ENCODE data around the gene COPS7B. TPM values are rescaled to one million over a fixed set of nuclear protein-coding genes. Genes with fewer than 3 reads are reported as not detected.

Gene COPS7B
- total RNA-seq, 1 donor from 2014 or later: 62.1 TPM

DNA sequence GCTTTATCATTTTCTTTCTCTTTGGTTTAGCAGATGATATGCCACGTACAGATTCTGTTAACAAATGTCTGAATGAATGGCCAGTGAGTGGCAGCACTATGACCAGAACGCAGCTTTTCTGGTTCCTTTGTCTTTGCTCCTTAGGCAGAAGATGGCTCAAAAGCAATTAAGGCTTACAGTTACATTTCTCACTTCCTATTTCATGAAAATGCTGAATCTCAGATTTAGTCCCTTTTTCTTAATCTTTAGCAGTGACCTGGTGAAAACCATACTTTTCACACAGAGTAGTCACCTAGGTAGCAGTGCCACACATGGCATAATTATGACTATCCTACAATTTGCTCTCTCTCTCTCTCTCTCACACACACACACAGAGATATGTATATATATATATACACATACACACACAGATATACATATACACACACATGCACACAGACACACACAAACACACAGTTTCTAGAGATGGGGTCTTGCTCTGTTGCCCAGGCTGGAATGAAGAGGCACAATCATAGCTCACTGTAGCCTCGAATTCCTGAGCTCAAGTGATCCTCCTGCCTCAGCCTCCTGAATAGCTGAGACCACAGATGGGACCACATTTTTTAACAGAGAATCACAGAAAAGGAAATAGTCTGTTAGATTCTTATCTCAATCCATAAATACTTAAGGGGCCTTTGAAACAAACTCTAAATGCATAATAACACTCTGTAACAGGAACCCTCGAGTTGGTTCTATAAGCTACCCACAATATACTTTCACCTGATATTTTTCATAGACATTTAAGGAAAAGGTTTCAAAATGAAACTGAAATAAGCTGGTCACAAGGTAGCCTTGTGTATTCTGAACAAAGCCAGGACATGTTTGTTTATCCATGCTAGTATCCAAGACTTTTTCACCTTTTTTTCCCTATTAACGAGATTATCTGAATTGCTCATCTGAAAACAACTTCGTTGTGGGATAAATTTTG, 16.8 kb upstream of the COPS7B start:
- peaks cover 24% of the 10 kb centered on the region for H3K4me1 Mint-ChIP-seq (ENCODE audit: low read depth)
- intact Hi-C loops (cut with micrococcal nuclease): no loop called here
- no peak overlapping the region for H3K4me3 Mint-ChIP-seq (ENCODE audit: low read depth)
- no peak for DNase-seq (ENCODE audit: low spot score)
- H3K36me3 Mint-ChIP-seq (ENCODE audit: low read depth): no peaks in the 10 kb centered on the region
- no peaks in the 10 kb centered on the region for H3K27me3 Mint-ChIP-seq (ENCODE audit: low read depth)
- H3K27ac Mint-ChIP-seq: no peak overlapping the region
- H3K9me3 Mint-ChIP-seq: no peaks in the 10 kb centered on the region

DNA sequence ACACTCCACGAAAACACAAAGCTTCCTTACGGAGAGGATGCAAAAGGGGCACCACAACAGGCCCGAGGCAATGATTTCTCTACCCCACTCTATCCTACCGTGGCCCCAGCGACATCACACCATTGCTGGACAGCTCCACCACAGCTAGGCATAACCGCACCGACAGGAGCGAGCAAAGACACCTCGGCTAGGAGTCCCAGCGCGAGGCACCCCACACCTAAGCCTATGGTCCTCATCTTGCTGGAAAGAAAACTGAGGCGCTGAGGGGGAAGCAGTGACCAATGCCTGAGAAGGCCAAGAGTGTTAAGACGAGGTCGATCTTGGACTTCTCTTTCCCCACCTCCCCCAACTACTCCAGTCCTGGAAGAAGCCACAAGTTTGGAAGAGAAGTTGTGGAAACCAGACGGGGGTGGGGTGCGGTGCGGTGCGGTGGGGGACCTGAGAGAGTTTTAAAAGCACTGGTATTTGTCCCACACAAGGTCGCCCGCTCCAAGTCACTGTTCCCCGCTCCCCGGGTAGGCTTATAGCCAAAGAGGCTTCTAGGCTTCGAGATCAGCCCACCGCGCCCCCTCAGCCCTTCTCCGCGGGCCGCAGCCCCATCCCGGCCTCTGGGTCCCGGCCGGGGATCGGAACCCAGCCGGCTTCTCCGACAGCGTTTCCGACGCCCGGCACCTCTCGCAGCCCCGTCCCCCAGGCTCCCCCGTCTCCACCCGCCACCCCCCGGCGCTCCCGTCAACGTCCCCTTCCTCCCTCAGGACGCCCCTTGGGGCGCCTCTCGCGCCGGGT, 5.9 kb upstream of the COPS7B start:
- intact Hi-C loops (cut with micrococcal nuclease): loop anchor here (2.0 to 5.0 kb wide), 3 partner anchors 106 to 318 kb away; partner anchors contain the start of gene NCL
- DNase-seq (ENCODE audit: low spot score): no peak
- Mint-ChIP-seq H3K4me1 (ENCODE audit: low read depth) (peaks cover 39% of the 10 kb centered on the region), H3K27ac (peak overlapping the region; percentile 28), H3K36me3 (ENCODE audit: low read depth) (peaks cover 10% of the 10 kb centered on the region), H3K9me3 (no peaks in the 10 kb centered on the region), H3K27me3 (ENCODE audit: low read depth) (no peaks in the 10 kb centered on the region), H3K4me3 (ENCODE audit: low read depth) (peak overlapping the region; percentile 97)

DNA sequence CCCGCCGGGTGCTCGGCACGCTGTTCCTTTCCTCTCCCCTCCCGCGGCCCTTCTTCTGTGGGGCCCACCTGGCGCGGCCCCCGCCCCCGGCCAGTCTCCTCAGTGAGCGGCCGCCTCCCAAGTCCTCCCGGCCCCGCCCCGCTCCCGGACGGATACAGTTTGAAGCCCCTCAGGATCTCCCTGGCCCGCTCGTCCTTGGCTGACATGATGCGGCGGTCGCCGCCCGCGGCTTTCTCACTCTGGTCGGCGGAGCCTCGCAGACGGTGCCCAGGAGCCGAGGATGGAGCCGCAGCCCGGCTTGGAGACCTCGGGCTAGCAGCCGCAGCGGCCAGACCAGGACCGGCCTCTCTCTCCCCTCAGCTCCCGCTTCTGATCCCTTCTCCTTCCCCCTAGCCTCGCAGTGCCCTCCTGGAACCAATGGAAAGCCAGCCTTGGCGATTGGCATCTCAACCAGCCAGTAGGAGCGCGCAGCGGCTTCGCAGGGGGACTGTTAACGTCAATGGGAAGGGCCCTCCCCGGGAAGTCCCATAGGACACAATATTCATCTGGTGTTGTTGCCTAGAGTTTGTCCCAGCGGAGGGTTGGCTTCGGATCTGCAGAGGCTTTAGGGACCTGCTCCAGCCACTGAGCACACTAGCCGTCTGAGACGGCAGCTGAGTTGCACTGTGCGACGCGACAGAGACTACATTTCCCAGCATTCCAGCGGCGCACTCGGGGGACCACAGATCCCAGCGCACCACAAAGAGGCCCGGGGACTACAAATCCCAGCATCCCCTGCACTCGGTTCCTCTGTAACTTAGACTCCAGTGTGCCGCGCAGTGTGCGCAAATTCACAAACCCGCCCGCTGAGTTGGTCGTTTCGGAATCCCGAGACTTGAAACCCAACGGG, 5.1 kb upstream of the COPS7B start, which contains the start of gene PDE6D:
PDE6D (minus strand) TSS at position 374 of the 889 bp plus-strand sequence; CDS start at position 206, 168 bp downstream.
- DNase-seq (ENCODE audit: low spot score): peak; percentile 97
- Mint-ChIP-seq H3K27ac (peak within 1 kb of the TSS; percentile 93), H3K4me3 (ENCODE audit: low read depth) (peak within 1 kb of the TSS; percentile 97), H3K9me3 (no peaks in the 10 kb centered on the region), H3K27me3 (ENCODE audit: low read depth) (no peaks in the 10 kb centered on the region), H3K36me3 (ENCODE audit: low read depth) (peaks cover 10% of the 10 kb centered on the region), H3K4me1 (ENCODE audit: low read depth) (peaks cover 45% of the 10 kb centered on the region)
- intact Hi-C loops (cut with micrococcal nuclease): loop anchor here (1.0 to 5.0 kb wide), 7 partner anchors 73 to 319 kb away; partner anchors contain the start of genes NCL and PTMA

DNA sequence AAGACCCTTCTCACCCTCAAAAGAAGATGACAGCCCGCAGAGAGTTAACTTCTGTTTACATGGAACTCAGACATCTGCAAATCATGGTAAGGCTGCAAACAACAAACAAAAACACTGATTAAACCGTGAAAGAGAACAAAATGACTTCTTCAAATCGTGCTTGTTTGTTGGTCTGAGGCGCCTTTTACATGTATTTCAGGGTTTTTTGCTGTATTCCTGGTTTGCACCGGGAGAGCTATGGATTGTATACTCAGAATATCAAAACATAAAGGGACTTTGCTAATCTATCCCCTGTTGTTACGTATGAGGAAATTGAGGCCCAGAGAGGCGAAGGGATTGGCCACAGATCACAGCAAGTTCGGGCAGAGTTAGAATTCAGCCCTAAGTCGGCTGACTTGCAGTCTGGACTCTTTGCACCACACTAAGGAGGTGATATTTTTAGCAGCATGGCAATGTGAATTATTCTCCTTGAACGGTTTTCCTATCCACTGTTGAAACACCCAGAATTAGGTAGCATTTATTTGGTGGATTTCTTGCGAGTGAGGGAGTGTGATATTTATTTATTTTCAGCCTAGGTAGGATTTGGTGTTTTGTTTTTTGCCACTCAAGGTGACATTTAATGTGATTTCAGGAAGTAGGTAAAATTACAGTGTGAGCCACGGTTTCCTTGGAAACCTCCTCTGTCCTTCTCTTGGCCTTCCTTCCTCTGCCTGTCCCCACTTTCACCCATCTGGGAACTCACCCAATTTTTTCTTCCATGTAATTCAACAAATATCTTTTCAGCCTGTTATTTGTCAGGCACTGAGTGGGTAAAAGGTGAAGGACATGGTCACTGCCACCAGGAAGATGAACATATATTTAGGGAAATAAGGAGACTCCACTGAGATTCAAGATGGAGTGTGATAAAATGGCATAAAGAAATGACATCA, 4.2 kb upstream of the COPS7B start:
- H3K27me3 Mint-ChIP-seq (ENCODE audit: low read depth): no peaks in the 10 kb centered on the region
- peaks cover 10% of the 10 kb centered on the region for H3K36me3 Mint-ChIP-seq (ENCODE audit: low read depth)
- H3K27ac Mint-ChIP-seq: peak overlapping the region; percentile 93
- H3K9me3 Mint-ChIP-seq: no peaks in the 10 kb centered on the region
- H3K4me3 Mint-ChIP-seq (ENCODE audit: low read depth): peak overlapping the region; percentile 97
- H3K4me1 Mint-ChIP-seq (ENCODE audit: low read depth): peaks cover 47% of the 10 kb centered on the region
- DNase-seq (ENCODE audit: low spot score): peak; percentile 25
- intact Hi-C loops (cut with micrococcal nuclease): loop anchor here (1.0 to 5.0 kb wide), 7 partner anchors 74 to 320 kb away; partner anchors contain the start of genes NCL and PTMA

DNA sequence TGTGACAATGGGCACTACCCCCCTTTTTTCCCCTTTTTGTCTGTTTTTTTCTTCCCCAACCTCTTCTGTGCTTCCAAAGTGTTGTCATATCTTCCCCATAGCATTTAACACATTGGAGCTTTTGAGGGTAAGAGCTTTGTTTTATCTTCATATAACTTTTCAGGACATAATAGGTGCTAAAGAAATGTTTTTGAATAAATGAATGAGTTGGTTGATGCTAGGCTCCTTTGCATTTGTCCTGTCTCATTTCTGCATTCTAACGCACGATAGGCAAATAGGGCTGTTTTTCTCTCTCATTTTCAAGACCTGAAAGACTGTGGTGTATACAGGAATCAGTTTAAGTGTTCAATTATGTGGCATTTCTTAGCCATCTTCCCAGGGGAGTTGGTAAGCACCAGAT, 832 bp upstream of the COPS7B start:
- H3K27ac Mint-ChIP-seq: peak overlapping the region; percentile 83

DNA sequence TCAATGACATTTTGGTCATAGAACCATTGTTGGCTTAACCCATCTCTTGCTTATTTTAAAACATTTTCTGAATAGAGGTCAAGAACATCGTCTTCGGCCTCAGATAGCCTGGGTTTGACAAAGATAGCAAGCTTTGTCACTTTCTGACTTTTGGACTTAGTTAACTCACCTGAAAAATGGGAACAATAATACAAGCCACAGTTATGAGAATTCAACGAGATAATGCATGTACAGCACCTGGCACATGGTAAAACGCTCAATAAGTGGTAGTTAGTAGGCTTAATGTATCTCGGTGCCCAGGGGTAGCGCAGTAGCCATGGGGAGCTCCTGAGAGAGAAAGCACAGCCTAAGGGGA, 446 bp upstream of the COPS7B start:
- Mint-ChIP-seq H3K27ac (peak overlapping the region; percentile 83), H3K36me3 (ENCODE audit: low read depth) (peaks cover 27% of the 10 kb centered on the region), H3K4me1 (ENCODE audit: low read depth) (peaks cover 42% of the 10 kb centered on the region), H3K9me3 (no peaks in the 10 kb centered on the region), H3K4me3 (ENCODE audit: low read depth) (peak overlapping the region; percentile 97), H3K27me3 (ENCODE audit: low read depth) (no peaks in the 10 kb centered on the region)
- no peak for DNase-seq (ENCODE audit: low spot score)
- intact Hi-C loops (cut with micrococcal nuclease): no loop called here

More for the DNA sequence above, 832 bp upstream of the COPS7B start:
- Mint-ChIP-seq H3K4me3 (ENCODE audit: low read depth) (peak overlapping the region; percentile 97), H3K36me3 (ENCODE audit: low read depth) (peaks cover 26% of the 10 kb centered on the region), H3K27me3 (ENCODE audit: low read depth) (no peaks in the 10 kb centered on the region), H3K4me1 (ENCODE audit: low read depth) (peaks cover 42% of the 10 kb centered on the region), H3K9me3 (no peaks in the 10 kb centered on the region)
- no peak for DNase-seq (ENCODE audit: low spot score)
- intact Hi-C loops (cut with micrococcal nuclease): no loop called here

DNA sequence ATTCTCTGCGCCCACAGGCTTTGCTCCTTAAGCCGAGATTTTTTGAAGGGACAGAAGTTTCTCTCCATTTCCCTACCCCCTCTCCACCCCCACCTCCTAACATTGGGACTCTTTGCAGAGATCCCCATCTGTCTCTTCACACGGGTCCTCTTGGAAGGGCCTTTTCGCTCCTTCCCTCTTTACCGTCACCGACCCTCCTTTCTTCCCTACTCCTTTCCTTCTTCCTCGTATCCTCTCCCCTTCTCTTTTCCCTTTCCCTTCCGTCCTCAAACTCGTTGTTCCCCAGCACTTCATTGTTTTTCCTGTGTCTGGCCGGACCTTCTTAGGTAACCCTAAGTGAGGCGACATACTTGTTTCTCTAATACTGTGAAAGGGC, 660 bp downstream of the COPS7B start:
- H3K27me3 Mint-ChIP-seq (ENCODE audit: low read depth): no peaks in the 10 kb centered on the region
- peaks cover 33% of the 10 kb centered on the region for H3K36me3 Mint-ChIP-seq (ENCODE audit: low read depth)
- H3K4me1 Mint-ChIP-seq (ENCODE audit: low read depth): peaks cover 39% of the 10 kb centered on the region
- intact Hi-C loops (cut with micrococcal nuclease): no loop called here
- H3K9me3 Mint-ChIP-seq: no peaks in the 10 kb centered on the region
- H3K27ac Mint-ChIP-seq: peak overlapping the region; percentile 79
- DNase-seq (ENCODE audit: low spot score): no peak
- peak overlapping the region; percentile 97 for H3K4me3 Mint-ChIP-seq (ENCODE audit: low read depth)

DNA sequence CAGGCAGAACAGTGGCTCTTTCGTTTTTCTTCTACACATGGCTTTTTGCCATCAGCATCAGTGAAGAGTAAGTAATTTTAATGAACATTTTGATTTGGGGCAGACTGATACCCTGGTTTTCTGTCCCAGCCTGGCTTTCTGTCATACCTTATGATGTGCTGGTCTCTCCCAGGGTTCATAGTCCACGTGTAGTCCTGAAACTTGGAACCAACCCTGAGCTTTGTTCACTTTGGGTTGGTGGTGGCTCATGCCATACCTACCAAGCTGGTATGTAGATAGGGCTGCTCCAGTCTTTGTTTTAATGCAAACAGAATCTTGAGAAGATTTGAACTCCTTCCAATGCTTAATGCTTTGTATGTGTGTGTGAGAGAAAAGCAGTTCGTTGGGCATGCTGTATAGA, 4.9 kb downstream of the COPS7B start:
- Mint-ChIP-seq H3K27ac (no peak overlapping the region), H3K9me3 (no peaks in the 10 kb centered on the region), H3K36me3 (ENCODE audit: low read depth) (peaks cover 54% of the 10 kb centered on the region), H3K4me1 (ENCODE audit: low read depth) (peaks cover 9% of the 10 kb centered on the region), H3K27me3 (ENCODE audit: low read depth) (no peaks in the 10 kb centered on the region), H3K4me3 (ENCODE audit: low read depth) (no peak overlapping the region)
- intact Hi-C loops (cut with micrococcal nuclease): no loop called here
- DNase-seq (ENCODE audit: low spot score): no peak

DNA sequence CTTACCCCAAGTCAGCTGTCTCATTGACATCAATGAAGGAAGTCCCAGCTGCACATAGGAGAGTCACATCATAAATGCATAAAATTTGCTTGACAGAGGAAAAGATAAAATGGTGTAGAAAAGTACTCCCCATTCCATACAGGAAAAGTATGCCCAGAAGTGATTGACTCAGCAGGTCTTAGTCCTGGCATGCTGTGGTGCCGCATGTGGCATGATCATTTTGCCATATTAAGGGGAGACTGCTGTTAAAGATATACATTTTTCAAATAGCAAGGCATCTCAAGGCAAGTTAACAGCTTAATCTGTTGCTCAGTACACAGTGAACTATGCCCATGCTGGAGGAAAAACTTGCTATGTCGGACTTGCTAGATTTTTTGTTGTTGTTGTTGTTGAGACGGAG, 8.1 kb downstream of the COPS7B start:
- intact Hi-C loops (cut with micrococcal nuclease): no loop called here
- no peak for DNase-seq (ENCODE audit: low spot score)
- Mint-ChIP-seq H3K4me3 (ENCODE audit: low read depth) (no peak overlapping the region), H3K4me1 (ENCODE audit: low read depth) (no peaks in the 10 kb centered on the region), H3K36me3 (ENCODE audit: low read depth) (peaks cover 55% of the 10 kb centered on the region), H3K9me3 (no peaks in the 10 kb centered on the region), H3K27me3 (ENCODE audit: low read depth) (no peaks in the 10 kb centered on the region), H3K27ac (no peak overlapping the region)

DNA sequence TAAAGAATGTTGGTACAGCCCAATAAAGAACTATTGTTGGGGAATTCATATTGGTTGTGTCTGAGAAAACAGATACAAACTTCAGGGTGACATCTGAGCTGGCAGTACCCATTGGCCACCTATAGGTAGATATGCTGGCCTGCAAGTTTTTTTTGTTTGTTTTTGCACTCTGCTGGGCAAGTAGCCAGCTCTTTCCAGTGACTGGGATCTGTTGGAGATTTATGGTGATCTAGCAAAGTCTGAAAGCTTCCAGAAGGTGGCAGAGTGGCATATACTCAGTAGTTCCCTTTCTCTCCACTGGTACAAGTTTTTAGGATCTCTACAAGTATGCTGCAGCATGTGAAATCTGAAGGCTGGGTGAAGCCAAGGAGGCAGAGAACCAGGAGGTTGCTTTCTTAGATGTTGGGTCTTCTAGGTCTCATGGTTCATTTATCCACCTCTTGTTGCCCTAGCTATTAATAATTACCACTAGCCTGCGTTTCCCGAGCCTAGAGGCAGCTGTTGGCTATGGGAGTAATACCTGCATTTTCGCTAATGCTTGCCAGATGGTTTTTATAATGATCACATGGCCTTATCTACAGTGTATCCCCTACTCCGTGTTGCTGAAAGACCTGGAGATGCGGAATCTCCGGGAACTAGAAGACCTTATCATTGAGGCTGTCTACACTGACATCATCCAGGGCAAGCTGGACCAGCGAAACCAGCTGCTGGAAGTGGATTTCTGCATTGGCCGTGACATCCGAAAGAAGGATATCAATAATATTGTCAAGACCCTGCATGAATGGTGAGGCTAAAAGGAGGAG, 9.5 kb downstream of the COPS7B start:
- no peak overlapping the region for H3K27ac Mint-ChIP-seq
- intact Hi-C loops (cut with micrococcal nuclease): no loop called here
- no peaks in the 10 kb centered on the region for H3K4me1 Mint-ChIP-seq (ENCODE audit: low read depth)
- no peak for DNase-seq (ENCODE audit: low spot score)
- H3K4me3 Mint-ChIP-seq (ENCODE audit: low read depth): no peak overlapping the region
- H3K9me3 Mint-ChIP-seq: no peaks in the 10 kb centered on the region
- H3K27me3 Mint-ChIP-seq (ENCODE audit: low read depth): no peaks in the 10 kb centered on the region
- H3K36me3 Mint-ChIP-seq (ENCODE audit: low read depth): peaks cover 50% of the 10 kb centered on the region
